DND-41 (cell line): ENCODE results near the gene GOLGA1.

Source experiments
- CTCF ChIP-seq: IDR thresholded peaks from 2 replicates; pipeline ENCODE4 v1.5.1; 2012; ENCODE audit warnings: borderline replicate concordance, low read length, moderate library complexity, mild to moderate bottlenecking; ENCODE audit not compliant: poor library complexity, severe bottlenecking; ENCODE audit errors: extremely low read depth
- EZH2 ChIP-seq: IDR thresholded peaks from 3 replicates; pipeline ENCODE4 v1.6.1; 2012; ENCODE audit warnings: borderline replicate concordance, low read depth, mild to moderate bottlenecking, moderate library complexity, low read length, inconsistent platforms; ENCODE audit not compliant: severe bottlenecking

- TF ChIP-seq CTCF (no peak), EZH2 (no peak)
These were observed 9.3 kb upstream of the GOLGA1 start for GRCh38 chr9:124950050-124950718.
